Measurements from ENCODE around the gene CCDC61.
A peak's percentile ranks its signal among the peaks of the same experiment; 100 is the strongest.

The CCDC61 gene

DNA sequence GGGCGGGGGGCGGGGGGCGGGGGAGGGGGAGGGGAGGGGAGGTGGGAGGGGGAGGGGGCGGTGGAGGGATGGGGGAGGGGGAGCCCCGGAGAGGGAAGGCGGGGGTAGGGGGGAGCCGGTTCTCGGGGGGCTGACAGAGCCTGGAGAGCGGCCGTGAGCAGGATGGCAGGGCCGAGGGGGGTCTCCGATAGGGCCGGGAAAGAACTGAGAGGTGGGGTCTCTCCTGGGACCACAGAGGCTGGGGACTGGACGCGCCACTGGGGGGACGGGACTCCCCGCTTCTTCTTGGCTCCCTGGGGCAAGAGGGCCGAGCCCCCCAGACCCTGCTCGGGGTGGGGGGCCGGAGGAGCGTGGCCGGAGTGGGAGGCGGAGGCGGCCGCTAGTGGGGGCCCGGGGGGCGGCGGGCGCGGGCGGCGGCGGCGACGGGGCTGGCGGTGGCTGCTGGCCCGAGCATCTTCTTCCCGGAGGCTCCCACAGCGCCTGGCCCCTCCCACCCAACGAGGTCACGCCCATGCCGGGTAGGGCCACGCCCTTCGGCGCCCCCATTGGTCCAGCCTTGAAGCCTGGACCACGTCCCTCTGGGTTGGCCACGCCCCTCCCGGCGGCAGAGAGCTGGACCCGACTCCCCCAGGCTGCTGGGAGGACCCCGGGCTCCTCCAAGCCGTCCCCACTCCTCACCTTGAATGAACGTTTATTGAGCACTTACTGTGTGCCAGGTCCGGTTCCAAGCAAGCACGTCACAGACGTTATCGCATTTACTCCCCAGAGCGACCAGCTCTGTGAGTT lies 21.5 kb upstream of the CCDC61 start, which contains the start of gene NOVA2:
Gene NOVA2 (minus strand): TSS at position 313 of the 786 bp plus-strand sequence. CDS start 514 bp downstream, outside the sequence.
- DNase-seq (ENCODE audit: low read depth, low spot score): no peak

GRCh38 chr19:45975306-45976070 lies 19.8 kb upstream of the CCDC61 start:
- DNase-seq (ENCODE audit: low read depth, low spot score): no peak

DNA sequence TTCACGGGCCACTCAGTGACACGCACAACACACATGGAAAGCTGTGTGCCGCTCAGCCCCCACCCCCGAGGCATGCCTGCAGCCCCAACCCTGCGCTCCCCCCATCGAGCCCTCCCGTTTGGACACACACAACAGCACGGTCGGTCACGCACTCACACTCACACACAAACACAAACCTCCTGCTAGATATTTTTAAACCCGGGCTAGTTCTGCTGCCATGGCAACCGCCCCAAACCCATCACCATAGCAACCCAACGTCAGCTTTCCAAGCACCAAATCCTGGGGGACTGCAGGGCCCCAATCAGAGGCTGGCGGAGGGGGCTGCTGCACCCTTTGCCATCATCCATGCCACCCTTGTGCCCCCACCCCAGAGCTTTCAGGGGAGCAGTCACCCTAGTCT lies 19.1 kb upstream of the CCDC61 start:
- DNase-seq (ENCODE audit: low read depth, low spot score): no peak

GRCh38 chr19:45978156-45978555 lies 17.1 kb upstream of the CCDC61 start:
- DNase-seq (ENCODE audit: low read depth, low spot score): no peak

DNA sequence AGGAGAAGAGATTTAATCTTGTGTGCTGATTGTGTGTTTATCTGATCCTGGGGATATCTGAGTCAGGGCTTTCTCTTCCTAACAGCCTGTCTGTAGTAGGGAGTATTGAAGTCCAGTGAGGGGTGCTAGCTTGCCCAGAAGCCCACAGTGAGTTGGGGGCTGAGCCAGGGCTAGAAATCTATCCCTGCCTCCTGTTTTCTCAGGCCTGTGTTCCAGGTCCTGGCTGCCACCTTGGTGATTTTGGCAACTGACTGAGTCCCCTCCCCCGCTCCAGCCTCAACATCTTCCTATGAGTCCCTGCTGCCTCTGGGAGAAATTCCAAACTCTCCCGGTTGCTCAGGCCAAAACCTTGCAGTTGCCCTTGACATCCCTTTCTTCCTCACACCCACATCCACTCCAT lies 13.9 kb upstream of the CCDC61 start:
- no peak for DNase-seq (ENCODE audit: low read depth, low spot score)

- no peak for DNase-seq (ENCODE audit: low read depth, low spot score)
Observed at GRCh38 chr19:45985321-45985720, 9.9 kb upstream of the CCDC61 start.

- DNase-seq (ENCODE audit: low read depth, low spot score): no peak
Observed at GRCh38 chr19:45990113-45990728, 5.0 kb upstream of the CCDC61 start.

- no peak for DNase-seq (ENCODE audit: low read depth, low spot score)
Observed at GRCh38 chr19:45994456-45994997, 740 bp upstream of the CCDC61 start.

- DNase-seq (ENCODE audit: low read depth, low spot score): no peak
Observed at GRCh38 chr19:45995715-45996385, 583 bp downstream of the CCDC61 start.

GRCh38 chr19:45996933-45997332 lies 1.7 kb downstream of the CCDC61 start:
- no peak for DNase-seq (ENCODE audit: low read depth, low spot score)

DNA sequence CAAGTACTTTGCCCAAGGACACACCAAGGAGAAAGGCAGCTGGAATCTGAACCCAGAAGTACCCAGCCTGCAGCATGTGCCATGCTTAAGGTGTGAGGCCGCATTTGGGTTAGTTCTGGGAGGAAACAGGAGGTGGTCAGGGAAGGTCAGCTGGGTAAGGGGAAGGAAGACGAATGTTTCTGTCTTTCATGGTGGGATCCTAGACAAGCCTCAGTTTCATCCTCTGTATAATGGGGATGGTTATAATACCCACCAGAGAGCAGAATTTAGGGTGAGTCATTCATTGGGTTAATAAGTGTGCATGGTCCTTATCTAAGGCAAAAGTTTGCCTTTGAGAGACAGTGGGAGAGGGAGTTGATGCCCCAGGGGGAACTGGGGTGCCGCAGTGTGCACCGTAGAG lies 3.6 kb downstream of the CCDC61 start:
- no peak for DNase-seq (ENCODE audit: low read depth, low spot score)

DNA sequence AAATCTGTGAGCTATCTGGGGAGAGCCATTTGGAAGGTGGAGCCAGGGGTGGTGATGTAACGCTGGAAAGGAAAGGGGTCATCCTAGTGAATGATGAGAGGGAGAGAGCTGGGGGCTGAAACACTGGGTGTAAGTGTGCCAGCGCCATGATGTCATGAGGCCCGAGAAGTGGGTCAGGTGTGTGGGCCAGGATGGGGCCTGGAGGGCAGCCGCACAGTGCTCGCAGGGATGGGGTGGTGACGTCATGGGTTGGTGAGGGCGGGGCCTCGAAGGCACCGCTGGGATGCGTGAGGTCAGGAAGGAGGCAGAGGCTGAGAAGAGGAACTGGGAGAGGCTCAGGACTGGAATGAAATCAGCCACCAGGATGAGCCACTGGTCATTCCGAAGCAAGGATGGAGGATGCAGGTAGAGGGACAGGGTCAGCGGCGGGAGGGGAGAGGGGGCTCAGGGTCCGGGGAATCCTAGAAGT lies 4.4 kb downstream of the CCDC61 start:
- DNase-seq (ENCODE audit: low read depth, low spot score): no peak

DNA sequence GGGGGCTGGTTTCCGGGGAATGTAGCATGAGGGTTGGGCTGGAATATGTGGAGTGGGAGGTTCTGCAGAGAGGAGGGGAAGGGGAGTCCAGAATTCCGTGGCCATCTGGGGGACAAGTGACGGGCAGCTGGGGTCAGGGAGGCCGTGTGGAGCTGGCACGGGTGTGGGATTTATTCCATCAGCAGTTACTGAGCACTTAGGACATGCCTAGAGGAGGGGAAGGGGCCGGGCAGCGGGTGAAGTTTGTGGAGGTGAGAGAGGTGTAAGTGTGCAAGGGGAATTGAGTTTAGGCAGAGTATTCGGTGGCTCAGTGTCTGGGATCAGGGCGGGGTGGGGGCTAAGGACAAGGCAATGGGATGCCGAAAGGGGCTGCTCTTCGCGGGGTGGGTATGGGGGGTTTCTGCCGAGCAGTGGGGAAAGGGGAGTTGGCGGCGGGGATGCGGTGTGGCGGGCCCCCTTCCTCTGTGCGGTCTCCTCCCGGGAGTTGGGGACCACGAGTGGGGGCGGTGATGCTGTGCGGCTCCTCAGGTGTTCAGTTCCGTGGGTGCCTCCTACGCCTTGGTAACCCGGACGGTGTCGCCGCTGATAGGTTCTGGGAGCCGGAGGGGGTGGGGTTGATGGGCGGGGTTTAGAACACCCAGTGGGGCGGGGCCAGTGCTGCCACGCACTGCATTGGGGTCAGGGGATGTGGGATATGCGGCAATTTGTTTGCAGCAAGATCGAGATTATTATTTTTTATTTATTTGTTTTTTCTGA lies 5.4 kb downstream of the CCDC61 start:
- peak; percentile 22 for DNase-seq (ENCODE audit: low read depth, low spot score)

- no peak for DNase-seq (ENCODE audit: low read depth, low spot score)
Observed at GRCh38 chr19:46002678-46003275, 7.5 kb downstream of the CCDC61 start.

GRCh38 chr19:46006411-46006810 lies 11.1 kb downstream of the CCDC61 start:
- no peak for DNase-seq (ENCODE audit: low read depth, low spot score)

DNA sequence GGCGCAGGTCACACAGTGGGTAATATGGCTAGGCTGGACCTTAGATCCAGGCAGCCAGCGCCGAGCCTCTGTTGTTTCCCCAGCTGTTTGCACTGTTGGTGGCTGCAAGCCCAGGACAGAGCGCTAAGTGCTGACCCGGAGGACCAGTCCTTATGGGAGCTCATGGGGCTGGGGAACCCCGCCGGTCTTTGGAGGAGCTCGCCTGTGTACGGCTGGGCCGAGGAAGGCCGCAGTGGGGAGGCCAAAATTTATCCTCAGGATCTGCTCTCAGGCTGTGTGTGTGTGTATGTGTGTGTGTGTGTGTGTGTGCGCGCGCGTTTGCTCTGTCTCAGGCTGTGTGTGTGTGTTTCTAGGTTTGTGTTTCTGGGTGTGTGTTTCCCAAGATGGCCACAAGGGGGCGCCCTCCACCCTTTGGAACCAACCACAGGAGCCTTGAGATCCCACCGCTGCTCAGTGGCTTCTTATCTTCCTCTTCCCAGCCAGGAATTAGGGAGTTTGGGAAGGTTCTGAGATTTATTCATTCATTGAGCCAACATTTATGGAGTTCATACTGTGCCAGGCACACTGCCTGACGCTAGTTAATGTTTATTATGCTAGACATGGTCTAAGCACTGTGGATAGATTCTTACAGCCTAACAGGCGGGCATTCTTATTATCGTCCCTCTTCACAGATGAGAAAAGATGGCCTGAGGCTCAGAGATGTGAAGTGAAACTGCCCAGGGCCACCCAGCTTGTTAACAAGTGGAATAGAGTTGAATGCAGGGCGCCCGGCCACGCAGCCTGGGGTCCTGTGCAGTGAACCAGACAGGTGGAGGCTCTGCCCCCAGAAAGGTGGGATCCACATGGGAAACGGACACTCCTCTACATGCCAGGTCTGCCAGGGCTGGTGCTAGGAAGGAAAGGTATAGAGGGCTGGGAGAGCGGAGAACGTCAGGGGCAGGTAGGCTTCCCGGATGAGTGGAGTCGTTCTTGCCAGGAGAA lies 14.6 kb downstream of the CCDC61 start:
- peak; percentile 29 for DNase-seq (ENCODE audit: low read depth, low spot score)

- no peak for DNase-seq (ENCODE audit: low read depth, low spot score)
Observed at GRCh38 chr19:46014534-46014933, 19.3 kb downstream of the CCDC61 start.

DNA sequence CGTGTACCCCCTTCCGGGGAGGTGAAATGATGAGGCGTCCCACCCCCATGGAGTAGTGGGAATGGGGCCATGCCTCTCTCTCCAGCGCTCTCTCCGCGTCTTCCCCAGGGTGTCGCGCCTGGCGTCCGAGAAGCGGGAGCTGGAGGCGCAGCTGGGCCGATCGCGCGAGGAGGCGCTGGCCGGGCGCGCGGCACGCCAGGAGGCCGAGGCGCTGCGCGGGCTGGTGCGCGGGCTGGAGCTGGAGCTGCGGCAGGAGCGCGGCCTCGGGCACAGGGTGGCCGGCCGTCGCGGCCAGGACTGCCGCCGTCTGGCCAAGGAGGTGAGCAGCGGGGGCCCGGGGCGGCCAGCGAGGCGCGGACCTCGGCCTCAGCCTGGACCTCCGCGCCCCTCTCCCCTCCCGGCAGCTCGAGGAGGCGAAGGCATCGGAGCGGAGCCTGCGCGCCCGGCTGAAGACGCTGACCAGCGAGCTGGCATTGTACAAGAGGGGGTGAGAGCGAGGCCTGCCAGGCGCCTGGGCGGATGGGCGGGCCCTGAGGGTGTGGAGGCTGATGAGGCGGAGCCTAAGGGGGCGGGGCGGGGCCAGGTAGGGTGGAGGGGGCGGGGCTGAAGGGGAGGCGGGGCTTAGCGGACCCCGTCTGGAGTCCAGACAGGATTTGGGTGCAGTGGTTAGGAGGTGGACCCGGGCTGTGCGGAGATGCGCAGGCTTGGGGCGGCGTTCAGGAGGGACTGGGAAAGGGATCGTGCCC lies 19.8 kb downstream of the CCDC61 start:
- DNase-seq (ENCODE audit: low read depth, low spot score): peak; percentile 41
